Fibroblast of skin of left biceps (primary cell): ENCODE measurements around the gene SCN1A.
"Not testable (repeated sequence)": the region's sequence is repeated elsewhere in the genome, so short reads cannot be mapped to it uniquely, and the experiment has no call there.

ENCODE experiments used
- DNase-seq, 2 experiments: peaks; one replicate each; pipeline ENCODE4 v3.0.0-alpha.2; 2013; ENCODE audit warnings: low read depth in 2 of 2

SCN1A gene

GRCh38 chr2:166127217-166128155, at the start of gene SCN1A:
SCN1A (minus strand) TSS chr2:166128020; CDS start chr2:166073621, 54,399 bp downstream.
- peak in 1 of 2 experiments; percentile 9 for DNase-seq

- DNase-seq = no peak
Measured at GRCh38 chr2:166173263-166173662, 45.4 kb upstream of the SCN1A start.

GRCh38 chr2:166171216-166171615, 43.4 kb upstream of the SCN1A start:
- DNase-seq = no peak

GRCh38 chr2:166170356-166170755, 42.5 kb upstream of the SCN1A start:
- DNase-seq = no peak

- DNase-seq = no peak
Measured at GRCh38 chr2:166167449-166167848, 39.6 kb upstream of the SCN1A start.

- DNase-seq = no peak
Measured at GRCh38 chr2:166163775-166164174, 36.0 kb upstream of the SCN1A start.

- DNase-seq = no peak
Measured at GRCh38 chr2:166158546-166158945, 30.7 kb upstream of the SCN1A start.

- DNase-seq = no peak
Measured at GRCh38 chr2:166157578-166157977, 29.8 kb upstream of the SCN1A start.

- DNase-seq = no peak
Measured at GRCh38 chr2:166156985-166157490, 29.2 kb upstream of the SCN1A start.

- no peak for DNase-seq
Measured at GRCh38 chr2:166155589-166155988, 27.8 kb upstream of the SCN1A start.

GRCh38 chr2:166154685-166155338, 27.0 kb upstream of the SCN1A start:
- DNase-seq = no peak

- DNase-seq = no peak
Measured at GRCh38 chr2:166152064-166152463, 24.2 kb upstream of the SCN1A start.

GRCh38 chr2:166148500-166149400, 20.9 kb upstream of the SCN1A start:
- no peak for DNase-seq

- no peak for DNase-seq
Measured at GRCh38 chr2:166147883-166148282, 20.1 kb upstream of the SCN1A start.

- no peak for DNase-seq
Measured at GRCh38 chr2:166144071-166144470, 16.3 kb upstream of the SCN1A start.

- no peak for DNase-seq
Measured at GRCh38 chr2:166140932-166141331, 13.1 kb upstream of the SCN1A start.

GRCh38 chr2:166140475-166140874, 12.7 kb upstream of the SCN1A start:
- DNase-seq = no peak

- not testable (repeated sequence) for DNase-seq
Measured at GRCh38 chr2:166139479-166139878, 11.7 kb upstream of the SCN1A start.

GRCh38 chr2:166138667-166139066, 10.8 kb upstream of the SCN1A start:
- no peak for DNase-seq

- no peak for DNase-seq
Measured at GRCh38 chr2:166138144-166138543, 10.3 kb upstream of the SCN1A start.

GRCh38 chr2:166137331-166137730, 9.5 kb upstream of the SCN1A start:
- no peak for DNase-seq

- DNase-seq = no peak
Measured at GRCh38 chr2:166135849-166136258, 8.0 kb upstream of the SCN1A start.
